Measurements from ENCODE around the gene CRISP1.
"Not testable (repeated sequence)": the region's sequence is repeated elsewhere in the genome, so short reads cannot be mapped to it uniquely, and the experiment has no call there.

- TF ChIP-seq CTCF (IDR thresholded peaks at IDR 0.05 in 4 of 5, conservative IDR thresholded peaks at IDR 0.05 in 1 of 5); POLR2A (IDR thresholded peaks at IDR 0.05): not testable (repeated sequence)
Measured at GRCh38 chr6:49895553-49895952, 29.2 kb upstream of the CRISP1 start.

Data from gastrocnemius medialis (tissue), 4 donors.